NCI-H146 treated with DMSO at 0.1 percent for 48 hours (cell line): ENCODE data around the gene TTLL9.

Source experiments
- DNase-seq: peaks from one replicate; lab custom pipeline; 2025; ENCODE audit not compliant: unreplicated experiment; lab: John Stamatoyannopoulos, UW

Gene TTLL9

GRCh38 chr20:31877684-31878083, 7.2 kb downstream of the TTLL9 start:
- DNase-seq = no peak

DNA sequence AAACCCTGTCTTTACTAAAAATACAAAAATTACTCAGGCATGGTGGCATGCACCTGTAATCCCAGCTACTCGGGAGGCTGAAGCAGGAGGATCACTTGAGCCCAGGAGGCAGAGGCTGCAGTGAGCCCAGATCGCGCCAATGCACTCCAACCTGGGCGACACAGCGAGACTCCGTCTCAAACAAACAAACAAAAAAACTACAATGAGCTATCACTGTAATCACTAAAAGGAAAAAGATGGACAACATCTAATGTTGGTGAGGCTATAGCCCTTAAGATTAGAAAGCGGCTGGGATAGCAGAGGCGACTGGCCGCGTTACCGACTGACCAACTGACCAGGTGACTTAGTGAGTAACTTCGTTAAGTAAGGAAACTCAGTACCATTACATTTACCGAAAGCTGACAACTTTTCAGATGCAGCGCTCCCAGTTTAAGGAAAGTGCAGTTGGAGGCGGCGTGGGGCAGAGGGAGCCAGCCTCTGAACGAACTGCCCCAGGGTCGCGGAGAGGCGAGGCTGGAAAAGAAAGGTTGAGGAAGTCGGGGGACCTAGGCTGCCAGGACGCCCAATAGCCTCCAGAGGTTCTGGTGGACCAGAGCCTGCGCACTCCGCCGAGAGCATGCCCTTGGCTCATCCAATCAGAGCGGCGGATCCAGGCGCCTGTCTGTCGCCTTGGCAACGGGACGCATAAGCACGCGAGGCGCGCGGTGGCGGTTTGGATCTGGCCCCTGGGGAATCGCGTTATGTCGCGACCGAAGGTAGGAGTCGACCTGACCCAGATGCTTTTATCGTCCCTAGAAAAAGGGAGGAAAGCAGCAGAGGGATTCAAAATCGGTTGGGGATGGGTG, 8.9 kb downstream of the TTLL9 start:
- peak; percentile 97 for DNase-seq

DNA sequence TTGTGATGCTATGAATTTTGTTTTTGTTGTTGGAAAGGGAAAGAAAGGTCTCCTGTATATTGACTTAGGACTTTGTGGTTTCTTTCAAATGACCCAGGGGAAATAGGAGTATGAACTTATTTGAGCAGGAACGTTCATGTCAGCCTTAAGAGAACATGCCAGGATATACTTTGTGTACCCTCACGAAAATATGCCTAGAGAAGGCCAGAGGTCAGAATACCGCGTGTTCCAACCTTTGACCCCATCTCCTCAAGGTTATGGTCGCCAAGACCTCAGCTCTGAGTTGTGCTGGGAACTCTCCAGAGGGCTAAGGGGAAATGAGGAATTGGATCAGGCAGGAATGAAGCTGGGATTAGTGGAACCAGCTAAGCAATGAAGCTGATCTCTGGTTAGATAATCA, 11.5 kb downstream of the TTLL9 start:
- DNase-seq = no peak

DNA sequence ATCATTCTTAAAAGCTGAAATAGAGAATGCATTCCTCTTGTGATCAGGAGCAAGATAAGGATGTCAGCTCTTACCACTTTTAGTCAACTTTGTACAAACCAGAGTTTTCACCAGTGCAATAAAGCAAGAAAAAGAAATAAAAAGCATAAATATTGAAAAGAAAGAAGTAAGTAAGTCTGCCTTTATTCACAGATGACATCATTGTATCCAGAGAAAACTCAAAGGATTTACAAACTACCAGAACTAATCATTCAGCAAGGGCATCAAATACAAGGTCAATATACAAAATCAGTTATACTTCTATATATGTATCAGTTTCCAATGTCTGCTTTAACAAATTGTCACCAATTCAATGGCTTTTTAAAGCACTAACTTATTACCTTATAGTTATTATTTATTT, 13.4 kb downstream of the TTLL9 start:
- DNase-seq = no peak

GRCh38 chr20:31890646-31891045, 20.2 kb downstream of the TTLL9 start:
- no peak for DNase-seq

GRCh38 chr20:31894980-31895675, 24.7 kb downstream of the TTLL9 start:
- no peak for DNase-seq

- no peak for DNase-seq
These were observed 25.6 kb downstream of the TTLL9 start for GRCh38 chr20:31896049-31896448.

DNA sequence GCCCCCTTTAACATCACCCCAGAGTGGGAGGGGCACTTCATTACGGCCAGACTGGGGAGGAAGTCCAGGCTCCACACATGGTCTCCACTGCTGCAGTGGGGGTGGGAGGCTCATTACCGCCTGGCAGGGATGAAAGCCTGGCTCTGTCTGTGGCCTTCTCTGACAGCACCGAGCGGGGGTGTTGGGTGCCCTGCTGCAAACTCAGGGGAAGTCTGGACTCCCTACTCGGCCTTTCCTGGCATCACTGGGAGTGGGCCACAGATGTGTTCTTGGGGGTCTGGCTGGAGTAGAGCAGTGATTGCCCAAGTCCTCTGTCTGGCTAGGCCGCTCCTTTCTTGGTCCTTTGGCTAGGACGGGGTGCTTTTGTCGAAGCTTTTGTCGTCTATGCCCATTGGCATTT, 27.1 kb downstream of the TTLL9 start:
- no peak for DNase-seq

- DNase-seq = no peak
These were observed 31.2 kb downstream of the TTLL9 start for GRCh38 chr20:31901615-31902014.

DNA sequence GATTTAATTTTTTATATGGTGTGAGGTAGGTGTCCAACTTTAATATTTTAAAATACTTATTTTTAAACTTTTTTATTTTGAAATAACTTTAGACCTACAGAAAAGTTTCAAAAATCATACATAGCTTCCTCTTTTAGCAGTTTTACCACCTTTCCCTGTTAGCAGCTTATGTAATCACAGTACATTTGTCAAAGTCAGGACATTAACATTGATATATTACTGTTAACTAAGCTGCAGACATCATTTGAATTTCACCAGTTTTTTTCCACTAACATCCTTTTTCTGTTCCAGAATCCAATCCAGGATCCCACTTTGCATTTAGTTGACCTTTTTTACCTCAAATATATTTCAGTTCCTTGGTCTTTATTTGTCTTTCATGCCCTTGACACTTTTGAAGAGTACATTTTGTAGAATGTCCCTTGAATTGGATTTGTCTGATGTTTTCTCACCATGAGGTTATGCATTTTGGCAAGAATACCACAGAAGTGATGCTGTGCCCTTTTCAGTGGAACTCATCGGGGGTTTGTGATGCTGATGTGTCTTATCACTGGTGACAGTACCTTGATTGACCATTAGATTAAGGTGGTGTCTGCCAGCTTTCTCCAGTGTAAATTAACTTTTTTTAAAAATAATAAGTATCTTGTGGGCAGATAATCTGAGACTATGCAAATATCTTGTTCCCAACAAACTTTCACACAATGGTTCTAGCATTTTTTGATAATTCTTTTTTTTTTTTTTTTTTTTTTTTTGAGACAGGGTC, 33.4 kb downstream of the TTLL9 start:
- DNase-seq = no peak

DNA sequence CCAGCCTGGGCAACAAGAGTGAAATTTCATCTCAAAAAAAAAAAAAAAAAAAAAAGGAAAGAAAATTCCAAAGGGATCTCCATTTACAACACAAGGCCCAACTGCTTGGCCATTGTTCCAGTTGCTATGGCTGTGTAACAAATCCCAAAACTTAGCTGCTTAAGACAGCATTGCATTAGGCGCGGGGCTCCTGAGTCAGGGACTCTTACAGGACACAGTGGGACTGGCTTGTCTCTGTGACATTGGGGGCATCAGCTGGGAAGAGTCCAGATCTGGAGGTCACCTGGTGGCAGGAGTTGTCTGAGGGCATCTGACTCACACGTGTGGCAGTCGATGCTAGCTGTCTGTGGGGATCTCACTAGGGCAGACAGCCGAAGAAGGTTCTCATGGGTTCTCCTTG, 35.6 kb downstream of the TTLL9 start:
- DNase-seq = no peak

DNA sequence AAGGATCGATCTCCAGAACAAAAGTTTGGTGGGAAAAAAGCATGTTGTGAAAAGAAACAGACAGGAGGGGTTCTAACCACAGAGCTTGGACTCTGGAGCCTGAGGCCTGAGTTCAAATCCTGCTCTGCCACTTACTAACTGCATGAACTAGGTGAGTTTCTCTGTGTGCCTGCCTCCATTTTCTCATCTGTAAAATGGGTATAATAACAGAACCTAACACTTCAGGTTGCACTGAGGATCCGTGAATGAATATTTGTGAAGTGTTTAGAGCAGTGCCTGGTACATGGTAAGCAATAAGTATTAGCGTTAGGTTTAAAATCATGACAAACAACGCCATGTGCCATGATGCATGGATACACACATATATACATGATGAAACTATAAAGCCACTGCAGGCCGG, 36.6 kb downstream of the TTLL9 start:
- no peak for DNase-seq

GRCh38 chr20:31908016-31908415, 37.6 kb downstream of the TTLL9 start:
- no peak for DNase-seq

- no peak for DNase-seq
These were observed 38.0 kb downstream of the TTLL9 start for GRCh38 chr20:31908424-31908823.

- no peak for DNase-seq
These were observed 39.0 kb downstream of the TTLL9 start for GRCh38 chr20:31909253-31910070.

DNA sequence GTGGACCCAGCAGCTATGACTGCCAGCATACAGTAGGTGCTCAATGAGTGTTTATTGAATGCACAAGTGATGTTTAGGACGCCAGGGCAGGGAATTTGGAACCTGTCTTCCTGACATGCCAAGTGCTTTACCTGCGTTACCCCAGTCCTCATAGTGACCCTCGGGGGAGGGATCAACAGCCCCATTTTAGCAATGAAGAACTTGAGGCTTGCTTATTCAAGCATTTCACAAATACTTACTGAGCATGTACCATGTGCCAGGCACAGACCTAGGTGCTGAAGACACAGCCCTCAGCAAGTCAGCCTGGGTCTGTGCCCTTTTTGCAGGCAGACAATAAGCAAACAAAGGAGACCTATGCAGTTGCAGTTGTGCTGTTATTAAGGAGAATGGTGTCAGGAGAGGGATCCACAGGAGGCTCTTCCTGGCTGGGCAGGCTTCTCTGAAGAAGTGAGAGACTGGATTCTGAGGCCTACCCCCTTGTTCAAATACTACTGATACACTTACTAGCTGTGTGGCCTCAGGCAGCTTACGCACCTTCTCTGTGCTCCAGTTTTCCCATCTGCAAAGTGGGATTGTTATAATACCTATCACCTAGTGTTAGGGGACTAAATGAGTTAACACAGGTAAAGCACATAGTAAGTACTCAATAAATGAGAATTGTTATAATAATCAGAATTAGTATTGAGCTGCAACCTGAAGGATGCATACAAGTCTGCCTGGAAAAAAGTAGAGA, 39.8 kb downstream of the TTLL9 start:
- no peak for DNase-seq

DNA sequence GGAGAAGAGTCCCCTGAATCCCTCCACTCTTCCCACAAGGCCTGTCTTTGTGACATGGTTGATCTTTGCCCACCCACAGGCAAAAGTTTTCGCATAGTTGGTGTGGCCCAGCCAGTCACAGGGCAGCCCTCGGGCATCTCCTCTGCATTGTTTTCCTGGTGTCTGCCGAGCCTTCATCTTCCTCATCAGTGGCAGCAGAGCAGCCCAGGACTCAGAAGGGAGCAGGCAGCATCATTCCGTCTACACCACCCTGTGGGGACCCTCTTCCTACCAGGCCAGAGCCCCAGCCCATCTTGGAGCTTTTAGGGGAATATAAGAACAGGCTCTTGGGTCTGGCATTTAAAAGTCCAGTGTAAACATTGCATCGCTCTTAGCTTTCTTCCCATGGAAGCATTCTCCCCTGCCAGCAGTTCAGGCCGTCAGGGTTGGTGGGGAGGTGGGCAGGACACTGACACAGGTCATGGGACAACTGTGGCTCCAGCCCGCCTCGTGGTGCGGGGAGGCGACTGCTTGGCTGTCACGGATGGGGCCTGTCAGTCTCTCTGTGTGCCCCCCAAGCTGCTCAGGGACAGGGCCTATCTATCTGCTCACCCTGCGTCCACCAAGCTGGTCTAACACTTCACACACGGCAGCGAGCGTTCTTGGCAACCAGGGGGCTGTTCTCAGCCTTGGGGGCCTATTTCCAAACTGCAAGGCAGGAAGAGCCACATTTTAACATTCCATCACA, 43.2 kb downstream of the TTLL9 start:
- no peak for DNase-seq

- DNase-seq = no peak
These were observed 43.7 kb downstream of the TTLL9 start for GRCh38 chr20:31914170-31914569.

DNA sequence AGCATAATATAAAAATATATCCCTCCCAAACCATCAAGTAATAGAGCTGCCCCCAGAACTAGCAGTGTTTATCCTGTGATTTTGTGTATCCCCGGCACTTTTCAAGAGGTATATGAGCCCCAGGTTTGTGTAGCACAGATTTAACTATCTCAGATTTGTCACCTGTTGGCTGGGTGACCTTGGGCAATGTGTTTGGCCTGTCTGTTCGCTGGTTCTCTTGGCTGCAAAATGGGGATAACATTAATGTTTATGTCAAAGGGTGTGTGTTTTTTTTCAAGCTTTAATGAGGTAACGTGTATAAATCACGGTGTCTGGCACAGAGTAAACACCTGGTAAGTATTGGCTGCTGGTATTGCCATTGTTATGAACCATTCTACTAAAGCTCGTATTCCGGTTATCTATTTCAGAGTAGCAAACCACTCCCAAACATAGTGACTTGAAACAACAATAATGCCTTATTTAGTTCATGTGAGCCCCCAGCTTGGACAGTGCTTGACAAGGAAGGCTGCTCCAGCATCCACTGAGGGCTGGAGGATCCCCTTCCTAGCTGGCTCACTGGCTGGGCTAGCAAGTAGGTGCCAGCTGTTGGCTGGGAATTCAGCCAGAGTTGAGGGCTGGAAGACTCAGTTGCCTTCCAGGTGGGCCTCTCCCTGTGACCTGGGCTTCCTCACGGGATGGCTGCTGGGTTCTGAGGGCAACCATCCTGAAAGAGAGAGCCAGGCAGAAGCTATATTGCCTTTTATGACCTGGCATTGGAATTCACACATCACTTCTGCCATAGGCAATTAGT, 45.3 kb downstream of the TTLL9 start:
- DNase-seq = no peak
